ENCODE results near the gene STK31.
"Not testable (repeated sequence)": the region's sequence is repeated elsewhere in the genome, so short reads cannot be mapped to it uniquely, and the experiment has no call there.

Gene STK31

GRCh38 chr7:23811540-23811939 is 101.5 kb downstream of the STK31 start:
- CTCF ChIA-PET = interaction anchor here (0.7 kb wide), 1 partner anchor 184 kb away, joined by 5 read pairs; no protein-coding TSS in a partner anchor
- TF ChIP-seq CTCF (conservative IDR thresholded peaks at IDR 0.05; ENCODE audit: low read depth) = peak; percentile 34
- H3K27ac ChIP-seq = no peak overlapping the region
- no peak for DNase-seq (ENCODE audit: low spot score)
- POLR2A ChIA-PET (ENCODE audit: low non-redundant PET) = no interaction called here

GRCh38 chr7:23828125-23828524 is 118.1 kb downstream of the STK31 start:
- CTCF ChIA-PET; POLR2A ChIA-PET (ENCODE audit: low non-redundant PET); H3K27ac ChIP-seq; DNase-seq (ENCODE audit: low spot score): not testable (repeated sequence)

- DNase-seq (ENCODE audit: low spot score); POLR2A ChIA-PET (ENCODE audit: low non-redundant PET); H3K27ac ChIP-seq; CTCF ChIA-PET: not testable (repeated sequence)
Observed at GRCh38 chr7:23832733-23833132, 122.7 kb downstream of the STK31 start.

- ChIA-PET POLR2A (ENCODE audit: low non-redundant PET) (no interaction called here), CTCF (interaction anchor here (0.6 kb wide), 1 partner anchor 531 kb away, joined by 3 read pairs; no protein-coding TSS in a partner anchor)
- TF ChIP-seq CTCF (conservative IDR thresholded peaks at IDR 0.05; ENCODE audit: low read depth) = no peak
- DNase-seq (ENCODE audit: low spot score) = no peak
- H3K27ac ChIP-seq = no peak overlapping the region
Observed at GRCh38 chr7:23833405-23833804, 123.4 kb downstream of the STK31 start.

- DNase-seq (ENCODE audit: low spot score); POLR2A ChIA-PET (ENCODE audit: low non-redundant PET); H3K27ac ChIP-seq; CTCF ChIA-PET: not testable (repeated sequence)
Observed at GRCh38 chr7:23844837-23845236, 134.8 kb downstream of the STK31 start.

- no peak for TF ChIP-seq CTCF (conservative IDR thresholded peaks at IDR 0.05; ENCODE audit: low read depth)
- CTCF ChIA-PET = interaction anchor here (1.0 kb wide), 1 partner anchor 11 kb away, joined by 3 read pairs; no protein-coding TSS in a partner anchor
- H3K27ac ChIP-seq = no peak overlapping the region
- no peak for DNase-seq (ENCODE audit: low spot score)
- POLR2A ChIA-PET (ENCODE audit: low non-redundant PET) = no interaction called here
Observed at GRCh38 chr7:23852135-23852534, 142.1 kb downstream of the STK31 start.

- no peak for TF ChIP-seq CTCF (conservative IDR thresholded peaks at IDR 0.05; ENCODE audit: low read depth)
- DNase-seq (ENCODE audit: low spot score) = no peak
- POLR2A ChIA-PET (ENCODE audit: low non-redundant PET) = no interaction called here
- CTCF ChIA-PET = interaction anchor here (1.1 kb wide), 1 partner anchor 10 kb away, joined by 4 read pairs; no protein-coding TSS in a partner anchor
- H3K27ac ChIP-seq = no peak overlapping the region
Observed at GRCh38 chr7:23852988-23853387, 143.0 kb downstream of the STK31 start.

- no peak overlapping the region for H3K27ac ChIP-seq
- ChIA-PET POLR2A (ENCODE audit: low non-redundant PET) (no interaction called here), CTCF (interaction anchor here (0.5 to 1.1 kb wide), 8 partner anchors 10 to 1208 kb away, joined by 3 to 5 read pairs (median 3); no protein-coding TSS in a partner anchor)
- TF ChIP-seq CTCF (conservative IDR thresholded peaks at IDR 0.05; ENCODE audit: low read depth) = peak; percentile 81
- DNase-seq (ENCODE audit: low spot score) = peak; percentile 47
Observed at GRCh38 chr7:23863209-23863787, 153.3 kb downstream of the STK31 start.

All from RWPE1 (cell line).